Activated B cell treated with CpG ODN at 0.5 μM for 24 hours (primary cell): ENCODE measurements around the gene THOP1. TPM values are rescaled to one million over a fixed set of nuclear protein-coding genes. Genes with fewer than 3 reads are reported as not detected.

Source experiments
- ATAC-seq: fragments of 200-7000 bp; cut with Tn5 transposase; one replicate; pipeline ENCODE4 v1.10.0; 2021; ENCODE audit warnings: low read depth, mild to moderate bottlenecking, moderate library complexity
- CTCF ChIA-PET: fragments of 350-600 bp; sonication (Branson Sonifier 250); formaldehyde crosslinking; loops from one replicate; lab custom pipeline; 2021; ENCODE audit warnings: antibody characterized with exemption; lab: Charles Lee
- POLR2A ChIA-PET: fragments of 350-600 bp; sonication (Branson Sonifier 250); formaldehyde crosslinking; loops from one replicate; lab custom pipeline; 2021; ENCODE audit warnings: antibody characterized with exemption; lab: Charles Lee
- DNase-seq: peaks from one replicate; pipeline ENCODE4 v3.0.0; 2022
- H3K27ac Mint-ChIP-seq: one replicate; pipeline ENCODE4 v1.8.0; 2020; ENCODE audit warnings: mixed read lengths
- H3K27me3 Mint-ChIP-seq: one replicate; pipeline ENCODE4 v1.8.0; 2021; ENCODE audit warnings: mixed read lengths
- H3K36me3 Mint-ChIP-seq: one replicate; pipeline ENCODE4 v1.8.0; 2021; ENCODE audit warnings: low read depth, mixed read lengths
- H3K4me1 Mint-ChIP-seq: one replicate; pipeline ENCODE4 v1.8.0; 2021; ENCODE audit warnings: mixed read lengths
- H3K4me3 Mint-ChIP-seq: one replicate; pipeline ENCODE4 v1.8.0; 2020; ENCODE audit warnings: mild to moderate bottlenecking, mixed read lengths
- H3K9me3 Mint-ChIP-seq: one replicate; pipeline ENCODE4 v1.8.0; 2020; ENCODE audit warnings: mixed read lengths
- intact Hi-C: fragments of 100-400 bp; cut with micrococcal nuclease; formaldehyde crosslinking; loops from one replicate; pipeline ENCODE4 v1.15.1; 2024
- total RNA-seq: library from RNA; stranded (reverse); gene quantifications from 2 replicates; pipeline ENCODE4 v1.2.3, GENCODE V29; 2022
- TF ChIP-seq, protein P1 (sequence below): fragments of 200-600 bp; IDR thresholded peaks from one replicate; pipeline ENCODE4 v1.8.0; 2022; ENCODE audit warnings: antibody characterized with exemption, mild to moderate bottlenecking

The THOP1 gene
- total RNA-seq, 1 donor from 2014 or later: 104 TPM

DNA sequence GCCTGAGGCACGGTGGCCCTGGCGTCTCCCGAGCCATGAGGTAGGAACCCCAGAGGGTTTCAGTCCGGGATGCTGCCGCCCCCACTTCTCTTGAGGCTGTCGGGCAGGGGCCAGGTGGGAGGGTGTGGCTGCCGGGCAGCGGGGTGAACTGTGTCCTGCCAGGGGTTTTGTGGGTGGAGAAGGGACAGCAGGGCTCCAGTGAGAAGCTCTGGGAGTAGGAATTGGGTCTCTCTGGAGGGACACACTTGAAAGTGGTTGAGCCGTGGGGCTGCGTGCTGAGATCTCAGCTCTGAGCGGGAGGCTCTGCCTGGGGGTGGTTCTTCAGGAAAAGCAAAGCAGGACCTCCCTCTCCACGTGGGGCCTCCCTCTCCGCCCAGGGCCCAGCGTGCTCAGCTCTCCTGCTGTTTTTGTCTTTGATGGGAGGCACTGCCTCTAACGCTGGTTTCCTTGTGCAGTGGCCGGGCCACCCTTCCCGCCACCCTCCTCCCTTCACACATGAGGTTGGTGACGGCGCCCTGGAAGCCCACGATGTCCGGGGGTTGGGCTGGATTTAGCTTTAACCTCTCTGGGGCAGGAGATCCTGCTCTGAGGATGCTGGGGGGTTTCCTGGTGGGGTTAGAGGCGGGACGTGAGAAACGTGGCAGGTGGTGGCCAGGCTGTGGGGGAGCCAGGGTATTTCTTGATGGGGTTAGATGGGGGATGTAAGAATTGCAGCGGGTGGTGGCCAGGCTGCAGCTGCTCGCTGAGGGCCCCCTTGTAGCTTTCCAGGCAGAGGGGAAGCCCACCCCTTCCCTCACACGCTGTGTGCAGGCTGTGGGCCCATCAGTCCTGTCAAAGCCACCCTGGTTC is 19.1 kb downstream of the THOP1 start:
- no peak for ATAC-seq
- H3K36me3 Mint-ChIP-seq: peaks cover 69% of the 10 kb centered on the region
- ChIA-PET POLR2A (no interaction called here), CTCF (no interaction called here)
- no peak overlapping the region for H3K4me3 Mint-ChIP-seq
- DNase-seq: no peak
- H3K27ac Mint-ChIP-seq: no peak overlapping the region
- no peaks in the 10 kb centered on the region for H3K27me3 Mint-ChIP-seq
- no peaks in the 10 kb centered on the region for H3K9me3 Mint-ChIP-seq
- TF ChIP-seq, protein P1, sequence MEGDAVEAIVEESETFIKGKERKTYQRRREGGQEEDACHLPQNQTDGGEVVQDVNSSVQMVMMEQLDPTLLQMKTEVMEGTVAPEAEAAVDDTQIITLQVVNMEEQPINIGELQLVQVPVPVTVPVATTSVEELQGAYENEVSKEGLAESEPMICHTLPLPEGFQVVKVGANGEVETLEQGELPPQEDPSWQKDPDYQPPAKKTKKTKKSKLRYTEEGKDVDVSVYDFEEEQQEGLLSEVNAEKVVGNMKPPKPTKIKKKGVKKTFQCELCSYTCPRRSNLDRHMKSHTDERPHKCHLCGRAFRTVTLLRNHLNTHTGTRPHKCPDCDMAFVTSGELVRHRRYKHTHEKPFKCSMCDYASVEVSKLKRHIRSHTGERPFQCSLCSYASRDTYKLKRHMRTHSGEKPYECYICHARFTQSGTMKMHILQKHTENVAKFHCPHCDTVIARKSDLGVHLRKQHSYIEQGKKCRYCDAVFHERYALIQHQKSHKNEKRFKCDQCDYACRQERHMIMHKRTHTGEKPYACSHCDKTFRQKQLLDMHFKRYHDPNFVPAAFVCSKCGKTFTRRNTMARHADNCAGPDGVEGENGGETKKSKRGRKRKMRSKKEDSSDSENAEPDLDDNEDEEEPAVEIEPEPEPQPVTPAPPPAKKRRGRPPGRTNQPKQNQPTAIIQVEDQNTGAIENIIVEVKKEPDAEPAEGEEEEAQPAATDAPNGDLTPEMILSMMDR: no peak
- no peaks in the 10 kb centered on the region for H3K4me1 Mint-ChIP-seq
- intact Hi-C loops: no loop called here

DNA sequence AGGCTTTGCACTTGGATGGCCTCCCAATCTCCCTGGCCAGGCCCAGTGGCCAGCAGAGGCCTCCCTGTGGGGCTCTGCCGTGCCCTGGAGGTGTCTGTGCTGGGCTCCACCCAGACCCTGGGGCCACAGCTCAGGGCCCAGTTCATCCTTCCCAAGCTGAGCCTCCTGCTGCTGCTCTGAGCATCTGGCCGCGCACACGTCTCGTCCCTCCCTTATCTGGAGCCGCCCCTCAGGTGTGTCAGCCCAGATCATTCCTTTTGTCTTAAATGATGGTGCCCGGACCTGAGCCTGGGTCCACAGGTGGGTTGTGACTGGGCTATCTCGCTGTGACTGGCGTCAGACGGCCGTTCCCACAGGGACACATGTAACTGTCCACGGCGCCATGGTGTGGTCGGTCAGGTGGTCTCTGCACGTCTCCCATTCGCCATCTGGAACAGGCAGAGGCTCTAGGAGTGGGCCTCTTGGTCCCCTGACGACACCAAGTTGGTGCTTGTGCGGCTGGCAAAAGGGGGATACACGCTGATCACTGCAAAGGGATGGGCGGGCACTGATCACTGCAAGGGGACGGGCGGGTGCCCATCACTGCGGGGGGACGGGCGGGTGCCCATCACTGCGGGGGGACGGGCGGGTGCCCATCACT is 20.1 kb downstream of the THOP1 start:
- DNase-seq: no peak
- TF ChIP-seq, protein P1: no peak
- intact Hi-C loops: no loop called here
- ChIA-PET POLR2A (no interaction called here), CTCF (no interaction called here)
- no peaks in the 10 kb centered on the region for H3K27me3 Mint-ChIP-seq
- no peaks in the 10 kb centered on the region for H3K9me3 Mint-ChIP-seq
- H3K4me3 Mint-ChIP-seq: no peak overlapping the region
- ATAC-seq: no peak
- H3K36me3 Mint-ChIP-seq: peaks cover 67% of the 10 kb centered on the region
- no peaks in the 10 kb centered on the region for H3K4me1 Mint-ChIP-seq
- no peak overlapping the region for H3K27ac Mint-ChIP-seq

DNA sequence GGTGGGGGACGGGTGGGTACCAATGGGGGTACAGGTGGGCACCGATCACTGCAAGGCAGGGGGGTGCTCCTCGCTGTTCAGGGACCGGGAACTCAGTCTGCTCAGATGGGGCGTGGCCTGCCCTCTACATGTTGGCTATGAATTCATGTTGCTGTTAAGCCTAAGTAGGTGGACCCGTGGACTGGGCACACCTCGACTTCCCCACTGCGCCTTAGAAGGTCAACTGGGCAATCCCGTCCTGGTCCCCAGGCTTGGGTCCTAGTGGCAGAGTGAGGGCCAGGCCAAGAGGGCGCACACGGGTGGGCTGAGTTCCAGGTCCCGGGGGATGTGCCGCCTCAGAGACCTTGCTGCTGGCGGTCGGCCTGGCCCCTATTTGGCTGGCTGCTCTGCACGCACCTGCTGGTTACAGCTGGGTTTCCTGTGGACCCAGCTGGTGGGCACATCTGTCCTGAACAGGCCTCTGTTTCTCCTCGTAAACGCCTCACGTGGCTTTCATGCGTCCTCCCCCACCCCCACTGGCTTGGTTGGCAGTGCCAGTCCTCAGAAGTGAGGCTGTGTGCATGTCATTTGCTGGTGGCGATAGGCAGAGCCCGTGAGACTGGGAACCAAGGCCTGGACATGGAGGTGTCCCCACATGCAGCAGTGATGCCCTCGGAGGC is 20.8 kb downstream of the THOP1 start:
- Mint-ChIP-seq H3K4me1 (no peaks in the 10 kb centered on the region), H3K9me3 (no peaks in the 10 kb centered on the region), H3K27me3 (no peaks in the 10 kb centered on the region), H3K36me3 (peaks cover 63% of the 10 kb centered on the region), H3K27ac (no peak overlapping the region), H3K4me3 (no peak overlapping the region)
- CTCF ChIA-PET: no interaction called here
- no peak for DNase-seq
- intact Hi-C loops: no loop called here
- ATAC-seq: no peak
- POLR2A ChIA-PET: no interaction called here
- TF ChIP-seq, protein P1: no peak

DNA sequence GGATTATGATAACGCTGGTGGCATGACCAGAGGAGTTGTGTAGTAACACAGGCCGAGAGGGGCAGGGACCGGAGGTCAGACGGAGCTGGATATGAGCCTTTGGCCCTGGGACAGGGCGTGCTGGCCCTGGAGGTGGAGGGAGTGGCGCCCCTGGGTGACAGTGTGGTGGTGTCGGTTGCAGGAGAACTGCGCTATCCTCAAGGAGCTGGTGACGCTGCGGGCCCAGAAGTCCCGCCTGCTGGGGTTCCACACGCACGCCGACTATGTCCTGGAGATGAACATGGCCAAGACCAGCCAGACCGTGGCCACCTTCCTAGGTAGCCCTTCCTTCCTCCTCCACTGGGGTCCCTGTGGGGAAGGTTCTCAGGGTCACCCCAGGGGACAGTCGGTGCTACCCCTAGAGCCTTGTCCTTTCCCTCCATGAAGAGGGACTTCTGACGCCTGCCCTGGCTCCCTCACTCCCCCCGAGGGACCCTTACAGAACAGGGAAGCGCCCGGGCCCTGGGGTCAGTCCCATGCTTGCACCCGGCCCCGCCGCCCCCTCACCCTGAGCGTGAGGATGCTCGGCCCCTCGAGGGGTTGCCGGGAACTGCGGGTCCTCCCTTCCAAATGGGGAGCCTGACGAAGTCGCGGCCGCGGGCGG is 21.6 kb downstream of the THOP1 start:
- Mint-ChIP-seq H3K27ac (no peak overlapping the region), H3K4me3 (no peak overlapping the region), H3K9me3 (no peaks in the 10 kb centered on the region), H3K36me3 (peaks cover 60% of the 10 kb centered on the region), H3K4me1 (no peaks in the 10 kb centered on the region), H3K27me3 (no peaks in the 10 kb centered on the region)
- TF ChIP-seq, protein P1: no peak
- CTCF ChIA-PET: no interaction called here
- ATAC-seq (no peak), DNase-seq (no peak)
- POLR2A ChIA-PET: no interaction called here
- intact Hi-C loops: no loop called here
